ENCODE results near the gene ZNF827.

ZNF827 gene

DNA sequence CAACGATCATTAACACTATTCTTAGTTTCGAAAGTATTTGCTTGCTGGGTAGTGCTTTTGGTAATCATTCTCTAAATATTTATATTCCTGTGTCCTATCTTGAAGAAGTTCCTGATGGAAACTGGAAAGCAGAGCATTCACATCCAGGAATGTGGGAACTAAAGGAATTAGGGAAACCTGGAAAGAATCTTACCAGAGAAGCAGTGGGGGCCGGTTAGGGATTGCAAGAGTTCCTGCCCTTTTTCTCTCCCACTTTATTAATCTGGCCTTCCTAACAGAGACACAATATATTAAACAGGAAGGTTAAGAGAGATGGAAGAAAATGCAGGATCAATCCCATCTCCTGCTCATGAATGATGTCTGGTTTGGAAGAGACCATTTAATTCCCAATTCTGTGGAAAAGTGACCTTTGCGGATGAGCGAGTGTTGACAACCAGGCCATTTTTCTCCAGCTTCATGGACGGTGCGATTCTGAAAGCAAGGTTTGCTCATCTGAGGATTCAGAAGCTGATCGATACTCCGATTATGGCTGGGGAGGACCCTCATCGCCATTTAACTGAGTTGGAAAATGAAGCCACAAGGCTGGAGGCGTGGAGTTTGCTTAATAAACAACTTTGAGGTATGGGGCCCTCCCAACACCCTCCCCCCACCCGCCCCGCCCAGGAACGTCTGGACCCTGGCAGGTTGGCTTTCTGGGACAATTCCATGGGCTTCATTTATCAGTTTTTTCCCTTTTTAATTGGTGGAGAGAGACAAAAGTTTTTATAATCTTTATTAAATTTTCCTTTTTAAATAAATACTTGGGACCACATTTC lies 206.4 kb downstream of the ZNF827 start:
- in situ Hi-C loops (cut with HindIII; ENCODE audit: low sequenced_read_pairs) = no loop called here

DNA sequence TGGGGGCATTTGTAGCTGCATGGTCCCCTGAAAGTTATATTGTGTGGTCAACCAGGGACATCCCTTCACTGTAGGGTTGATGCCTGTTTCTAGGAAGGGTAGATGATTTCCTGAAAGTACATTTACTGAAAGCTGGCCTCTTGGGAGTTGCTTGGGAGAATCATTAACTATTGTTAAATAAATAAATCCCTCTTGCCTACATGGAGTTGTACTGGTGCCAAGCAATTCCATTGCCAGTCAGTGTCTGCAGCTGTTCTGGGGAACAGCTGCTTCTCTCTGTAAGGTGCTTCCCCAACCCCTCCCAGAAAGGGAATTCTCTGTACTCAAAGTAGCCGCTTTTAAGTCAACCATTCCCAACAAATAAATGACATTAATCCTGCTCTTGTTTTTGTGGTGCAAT lies 207.6 kb downstream of the ZNF827 start:
- in situ Hi-C loops (cut with HindIII; ENCODE audit: low sequenced_read_pairs) = no loop called here

GRCh38 chr4:145730026-145730425 lies 208.6 kb downstream of the ZNF827 start:
- in situ Hi-C loops (cut with HindIII; ENCODE audit: low sequenced_read_pairs) = no loop called here

- in situ Hi-C loops (cut with HindIII; ENCODE audit: low sequenced_read_pairs) = no loop called here
Observed at GRCh38 chr4:145723336-145723735, 215.3 kb downstream of the ZNF827 start.

- in situ Hi-C loops (cut with HindIII; ENCODE audit: low sequenced_read_pairs) = no loop called here
Observed at GRCh38 chr4:145722561-145722960, 216.1 kb downstream of the ZNF827 start.

DNA sequence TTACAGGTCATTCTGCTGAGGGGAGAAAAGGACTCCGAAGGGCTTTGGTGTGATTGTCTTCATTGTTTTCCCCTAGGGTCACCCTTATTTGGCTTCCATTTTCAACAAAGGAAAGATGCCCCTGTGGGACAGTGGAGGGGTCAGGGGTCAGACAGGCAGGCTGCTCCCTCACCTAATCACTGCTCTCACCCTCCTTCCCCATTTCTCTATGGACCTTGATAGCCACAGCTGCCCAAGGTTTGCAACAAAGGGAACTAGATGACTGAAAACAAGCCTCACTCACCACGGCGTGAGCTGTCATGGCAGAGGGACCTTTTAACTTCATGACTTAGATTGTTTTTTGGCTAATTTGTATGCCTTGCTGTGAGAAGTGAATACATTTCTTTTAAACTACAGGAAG lies 218.0 kb downstream of the ZNF827 start:
- in situ Hi-C loops (cut with HindIII; ENCODE audit: low sequenced_read_pairs) = no loop called here

DNA sequence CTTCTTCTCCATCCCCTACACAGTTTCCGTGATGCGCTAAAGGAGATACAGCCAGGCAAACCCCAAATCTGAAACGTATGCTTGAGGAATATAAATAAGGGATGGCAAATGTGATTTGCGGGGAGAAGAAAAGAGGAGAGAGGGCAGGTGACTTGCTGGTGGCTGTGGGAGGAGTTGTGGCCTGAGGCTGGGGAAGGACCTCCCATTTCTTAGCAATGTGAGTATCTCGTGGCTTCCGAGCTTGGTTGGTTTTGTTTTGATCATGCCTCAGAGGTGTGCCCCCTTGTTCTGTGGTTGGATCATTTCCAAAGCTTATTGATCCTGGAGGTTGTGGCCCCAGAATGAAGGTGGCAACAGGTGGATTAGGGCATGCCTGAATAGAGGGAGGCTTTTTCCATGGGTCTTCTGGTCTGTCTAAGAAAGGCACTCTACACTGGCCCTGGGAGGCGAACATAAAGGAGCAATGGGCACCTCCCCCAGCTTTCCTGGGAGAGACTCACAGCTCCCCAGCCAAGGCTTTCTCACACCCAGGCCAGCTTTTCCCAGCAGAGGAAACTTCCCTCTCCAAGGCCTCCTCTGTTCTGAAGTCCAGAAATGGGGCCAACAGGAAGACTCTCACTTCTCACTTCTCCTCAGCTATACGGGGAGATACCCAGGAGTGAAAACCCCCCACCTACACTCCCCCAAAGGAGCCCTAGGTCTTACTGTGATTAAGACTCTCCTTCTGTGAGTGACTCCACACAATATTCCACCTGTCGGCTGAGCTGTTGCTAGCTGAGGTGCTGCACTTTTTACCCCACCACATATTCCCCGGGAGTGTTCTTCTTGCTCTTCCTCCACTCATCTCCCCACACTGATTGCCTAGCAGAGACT lies 218.6 kb downstream of the ZNF827 start:
- in situ Hi-C loops (cut with HindIII; ENCODE audit: low sequenced_read_pairs) = no loop called here

DNA sequence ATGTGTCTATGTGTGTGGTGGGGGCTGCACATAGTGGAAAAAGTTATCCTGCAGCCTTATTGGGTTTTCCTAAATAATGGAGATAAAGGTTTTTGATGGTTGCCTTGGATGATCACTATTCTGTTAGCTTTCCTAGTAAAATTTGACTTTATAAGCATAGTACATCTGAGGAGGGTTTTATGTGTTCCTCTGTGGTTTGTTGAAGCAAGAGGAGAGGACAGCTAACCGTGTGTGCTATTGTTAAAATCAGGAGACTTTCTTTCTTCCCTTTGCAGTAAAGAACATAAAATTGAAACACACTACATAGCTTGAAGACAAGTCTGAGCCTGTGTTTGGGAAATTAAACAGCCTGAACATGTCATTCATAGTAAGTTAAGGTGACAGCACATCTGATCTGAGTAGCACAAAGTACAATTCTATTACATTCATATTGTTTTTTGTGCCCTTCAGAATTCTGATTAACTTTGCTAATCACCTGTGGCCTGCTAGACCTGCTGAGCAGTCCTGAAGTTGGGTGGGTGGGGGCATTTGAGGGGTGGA lies 221.9 kb downstream of the ZNF827 start:
- in situ Hi-C loops (cut with HindIII; ENCODE audit: low sequenced_read_pairs) = no loop called here

DNA sequence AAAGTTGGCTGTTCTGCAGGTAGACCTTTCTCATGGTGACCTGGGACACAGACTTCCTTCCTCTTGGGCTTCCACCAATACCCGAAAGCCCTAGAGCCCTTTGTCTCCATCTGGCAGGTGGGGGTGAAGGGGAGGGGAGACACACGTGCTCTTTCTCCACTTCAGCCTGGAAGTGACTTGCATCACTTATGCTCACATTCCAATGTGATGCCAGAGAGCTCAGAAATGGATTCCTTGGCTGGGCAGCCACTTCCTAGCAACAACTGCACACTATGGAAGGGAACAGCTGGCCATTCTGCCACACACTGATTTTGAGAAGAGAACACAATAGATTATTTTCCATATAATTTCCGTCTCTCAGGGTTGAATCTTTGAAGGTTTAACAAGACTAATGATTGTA lies 222.4 kb downstream of the ZNF827 start:
- in situ Hi-C loops (cut with HindIII; ENCODE audit: low sequenced_read_pairs) = no loop called here

- in situ Hi-C loops (cut with HindIII; ENCODE audit: low sequenced_read_pairs) = loop anchor here (10.0 kb wide), 1 partner anchor 55 kb away; no protein-coding TSS in a partner anchor
Observed at GRCh38 chr4:145709843-145710242, 228.8 kb downstream of the ZNF827 start.

GRCh38 chr4:145709336-145709735 lies 229.3 kb downstream of the ZNF827 start:
- in situ Hi-C loops (cut with HindIII; ENCODE audit: low sequenced_read_pairs) = loop anchor here (10.0 kb wide), 1 partner anchor 55 kb away; no protein-coding TSS in a partner anchor

Data from endothelial cell of hepatic sinusoid (primary cell).